GM12801 (cell line): ENCODE data around the gene HES1.

Experiments
- TF ChIP-seq, protein P1 (sequence below): IDR thresholded peaks from one replicate; pipeline ENCODE4 v1.5.1; 2011; ENCODE audit warnings: control low read depth; ENCODE audit not compliant: insufficient read length; ENCODE audit errors: extremely low read depth

The HES1 gene

DNA sequence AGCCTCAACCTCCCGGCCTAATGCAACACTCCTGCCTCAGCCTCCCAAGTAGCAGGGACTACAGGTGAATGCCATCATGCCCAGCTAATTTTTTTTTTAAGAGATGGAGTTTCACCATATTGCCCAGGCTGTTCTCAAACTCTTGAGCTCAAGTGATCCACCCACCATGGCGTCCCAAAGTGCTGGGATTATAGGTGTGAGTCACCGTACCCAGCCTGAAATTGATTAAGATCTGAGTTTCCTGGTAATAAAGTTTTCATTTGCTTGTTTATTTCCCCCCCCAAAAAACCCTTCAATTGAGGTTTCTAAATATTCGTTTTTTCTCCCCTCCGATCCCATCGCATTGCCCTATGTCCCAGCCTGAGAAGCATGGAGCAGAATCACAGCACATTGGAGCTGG lies 39.0 kb downstream of the HES1 start:
- TF ChIP-seq, protein P1, sequence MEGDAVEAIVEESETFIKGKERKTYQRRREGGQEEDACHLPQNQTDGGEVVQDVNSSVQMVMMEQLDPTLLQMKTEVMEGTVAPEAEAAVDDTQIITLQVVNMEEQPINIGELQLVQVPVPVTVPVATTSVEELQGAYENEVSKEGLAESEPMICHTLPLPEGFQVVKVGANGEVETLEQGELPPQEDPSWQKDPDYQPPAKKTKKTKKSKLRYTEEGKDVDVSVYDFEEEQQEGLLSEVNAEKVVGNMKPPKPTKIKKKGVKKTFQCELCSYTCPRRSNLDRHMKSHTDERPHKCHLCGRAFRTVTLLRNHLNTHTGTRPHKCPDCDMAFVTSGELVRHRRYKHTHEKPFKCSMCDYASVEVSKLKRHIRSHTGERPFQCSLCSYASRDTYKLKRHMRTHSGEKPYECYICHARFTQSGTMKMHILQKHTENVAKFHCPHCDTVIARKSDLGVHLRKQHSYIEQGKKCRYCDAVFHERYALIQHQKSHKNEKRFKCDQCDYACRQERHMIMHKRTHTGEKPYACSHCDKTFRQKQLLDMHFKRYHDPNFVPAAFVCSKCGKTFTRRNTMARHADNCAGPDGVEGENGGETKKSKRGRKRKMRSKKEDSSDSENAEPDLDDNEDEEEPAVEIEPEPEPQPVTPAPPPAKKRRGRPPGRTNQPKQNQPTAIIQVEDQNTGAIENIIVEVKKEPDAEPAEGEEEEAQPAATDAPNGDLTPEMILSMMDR, result no peak

DNA sequence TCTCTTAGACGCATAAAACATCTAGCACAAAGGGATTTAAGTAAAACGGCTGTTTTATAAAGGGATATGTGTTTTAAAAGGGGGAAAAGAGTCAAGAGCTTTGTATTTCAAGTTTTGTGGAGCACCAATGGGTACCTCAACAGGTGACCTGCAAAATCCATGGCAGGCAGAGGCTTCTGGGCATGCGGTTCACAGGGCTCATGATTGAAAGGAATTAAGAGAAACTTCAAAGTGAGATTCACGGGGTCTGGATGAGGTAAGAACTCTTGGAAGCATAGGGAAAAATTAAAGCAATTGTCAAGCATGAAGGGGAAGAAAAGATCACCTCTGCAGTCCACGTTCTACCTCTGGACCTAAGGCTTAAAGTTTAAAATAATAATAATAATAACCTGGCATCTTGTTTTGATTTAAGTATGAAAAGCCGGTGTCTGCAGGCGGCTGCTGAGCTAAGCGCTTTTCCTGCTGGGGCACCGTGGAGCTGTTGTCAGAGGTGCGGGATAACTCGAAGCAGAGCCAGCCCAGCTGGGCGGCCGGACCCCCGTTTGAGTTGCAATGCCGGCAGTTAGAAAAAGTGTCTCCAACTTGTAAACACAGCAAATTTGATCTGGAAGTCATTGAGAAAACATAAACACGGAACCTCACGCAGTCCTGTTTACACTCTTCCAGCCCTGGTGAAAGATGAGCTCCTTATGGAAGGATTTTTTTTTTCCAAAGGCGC lies 40.5 kb downstream of the HES1 start:
- TF ChIP-seq, protein P1, result no peak

DNA sequence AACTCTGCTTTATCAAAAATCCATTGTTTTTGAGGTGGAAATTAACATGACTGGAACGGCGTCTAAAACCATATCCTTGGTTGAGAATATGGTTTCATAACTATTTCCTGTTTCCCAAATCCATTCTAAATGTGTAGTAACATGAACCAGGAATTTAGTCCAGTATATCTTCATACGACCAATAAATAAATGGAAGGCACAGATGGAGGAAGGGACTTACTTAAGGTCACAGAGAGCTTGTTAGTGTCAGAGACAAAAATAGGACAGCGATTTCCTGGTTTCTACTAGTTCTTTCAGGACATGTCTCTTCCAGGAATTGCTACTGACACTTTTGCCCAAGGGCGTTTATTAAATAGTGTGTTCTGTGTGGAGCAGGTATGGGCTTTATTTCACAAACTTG lies 41.2 kb downstream of the HES1 start:
- TF ChIP-seq, protein P1, result no peak

DNA sequence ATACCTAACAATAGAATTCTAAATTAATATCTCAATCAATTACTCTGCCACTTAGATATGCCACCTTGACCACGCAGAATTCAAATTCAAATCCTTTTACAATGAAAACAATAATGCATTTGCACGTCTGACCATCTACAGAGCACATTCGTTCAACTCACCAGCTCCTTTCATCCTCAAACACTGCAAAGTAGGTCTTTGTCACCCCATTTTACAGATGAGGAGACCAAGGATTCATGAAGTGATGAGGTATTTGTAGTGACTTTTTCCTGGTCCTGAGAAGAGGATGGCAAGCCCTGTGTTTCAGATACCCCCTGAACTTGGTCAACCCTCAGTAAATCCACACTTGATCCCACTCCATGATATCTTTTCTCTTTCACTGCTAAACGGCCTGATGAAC lies 42.2 kb downstream of the HES1 start:
- TF ChIP-seq, protein P1, result no peak

DNA sequence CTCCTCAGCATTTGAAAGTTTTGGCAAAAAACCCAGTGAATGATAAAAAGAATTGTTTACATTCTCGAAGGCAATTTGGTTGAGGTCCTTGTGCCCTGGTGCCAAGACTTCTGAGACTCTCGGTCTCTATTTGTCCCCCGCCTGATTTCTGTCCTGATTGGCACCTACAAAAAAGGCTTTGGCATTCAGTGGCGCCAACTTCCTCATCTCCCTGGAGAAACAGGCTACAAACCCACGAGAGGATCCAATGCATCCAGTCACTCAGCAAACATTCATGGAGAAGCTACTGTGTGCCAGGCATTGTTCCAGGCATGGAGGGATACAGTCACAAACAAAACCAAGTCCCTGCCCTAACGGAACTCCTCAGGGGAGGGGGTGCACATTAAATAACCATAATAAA lies 42.7 kb downstream of the HES1 start:
- TF ChIP-seq, protein P1, result no peak

DNA sequence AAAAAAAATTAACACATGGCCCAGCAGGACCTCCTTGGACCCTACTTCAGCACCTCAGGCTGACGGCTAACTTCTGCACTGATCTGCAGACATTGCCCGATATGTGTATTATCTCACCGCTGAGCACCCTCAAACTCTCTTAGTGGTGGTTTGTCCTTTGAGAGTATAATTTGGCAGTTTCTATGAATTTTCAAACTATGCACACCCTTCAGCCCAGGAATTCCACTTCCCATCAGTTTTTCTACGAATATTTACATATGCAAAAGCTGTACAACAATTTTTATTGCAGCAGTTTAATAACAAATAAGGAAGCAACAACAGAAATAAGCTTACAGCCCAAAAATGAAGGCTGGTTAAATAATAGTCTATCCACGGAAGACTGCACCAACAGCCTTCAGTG lies 44.6 kb downstream of the HES1 start:
- TF ChIP-seq, protein P1, result no peak

DNA sequence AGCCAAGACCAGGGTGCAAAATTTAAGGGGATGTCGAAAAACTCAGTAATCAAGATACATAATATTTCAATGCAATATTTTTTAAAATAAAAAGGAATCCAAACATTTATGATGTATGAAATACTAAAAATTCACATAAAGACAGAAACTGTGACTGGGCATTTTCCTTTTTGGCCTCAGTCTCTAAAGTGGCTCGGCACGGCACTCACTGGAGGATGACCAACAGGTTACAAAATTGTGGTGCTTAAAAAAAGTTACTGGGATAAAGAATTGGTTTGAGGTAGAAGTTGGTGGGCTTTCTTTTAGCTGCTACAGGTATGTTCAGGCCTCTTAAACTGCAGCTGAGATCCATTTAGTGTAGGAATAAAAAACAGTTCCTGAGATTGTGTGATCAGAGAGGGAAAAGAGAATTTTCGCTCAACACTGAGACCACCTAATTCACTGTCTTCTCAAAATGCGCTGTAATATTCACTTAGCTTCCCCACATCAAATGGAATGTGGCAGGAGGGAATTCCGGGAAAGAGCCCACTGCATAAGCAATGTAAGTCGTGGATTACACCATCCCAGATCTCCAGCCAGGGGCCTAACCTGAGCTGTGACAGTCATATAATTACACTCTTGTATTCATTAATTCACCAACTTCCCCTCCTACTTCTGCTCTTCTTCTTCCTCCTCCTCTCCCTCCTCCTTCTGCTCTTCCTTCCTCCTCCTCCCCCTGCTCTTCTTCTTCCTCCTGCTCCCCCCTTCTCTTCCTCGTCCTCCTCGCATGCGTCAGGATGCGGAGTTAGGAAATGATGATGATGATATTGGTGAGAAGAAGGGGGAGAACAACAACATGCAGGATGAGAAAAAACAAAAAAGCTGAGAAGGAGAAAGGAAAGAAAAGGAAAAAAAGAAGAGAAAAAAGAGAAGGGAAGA lies 45.9 kb downstream of the HES1 start:
- TF ChIP-seq, protein P1, result no peak
